Mesothelial cell of epicardium (in vitro differentiated cells): Measurements from ENCODE around the gene KLHDC8A. TPM values are rescaled to one million over a fixed set of nuclear protein-coding genes. Genes with fewer than 3 reads are reported as not detected.
"Not testable (repeated sequence)": the region's sequence is repeated elsewhere in the genome, so short reads cannot be mapped to it uniquely, and the experiment has no call there.

Source experiments
- DNase-seq, 2 experiments: peaks; one replicate each; pipeline ENCODE4 v3.0.0; 2021; ENCODE audit warnings: low spot score in 2 of 2; ENCODE audit not compliant: unreplicated experiment in 2 of 2
- H3K27ac Mint-ChIP-seq: 2 replicates; pipeline ENCODE4 v1.8.0; 2021; ENCODE audit warnings: mixed read lengths
- H3K27me3 Mint-ChIP-seq: 2 replicates; pipeline ENCODE4 v1.8.0; 2021; ENCODE audit warnings: low read depth, mixed read lengths
- H3K36me3 Mint-ChIP-seq: 2 replicates; pipeline ENCODE4 v1.8.0; 2021; ENCODE audit warnings: mixed read lengths
- H3K4me1 Mint-ChIP-seq: 2 replicates; pipeline ENCODE4 v1.8.0; 2021; ENCODE audit warnings: mixed read lengths
- H3K4me3 Mint-ChIP-seq: 2 replicates; pipeline ENCODE4 v1.8.0; 2021; ENCODE audit warnings: mild to moderate bottlenecking, moderate library complexity, mixed read lengths
- H3K9me3 Mint-ChIP-seq: 2 replicates; pipeline ENCODE4 v1.8.0; 2021; ENCODE audit warnings: mixed read lengths
- CTCF ChIP-seq: fragments of 200-600 bp; sonication (generic); IDR thresholded peaks from one replicate; pipeline ENCODE4 v1.5.0; 2021; ENCODE audit warnings: antibody characterized with exemption; ENCODE audit not compliant: unreplicated experiment
- total RNA-seq: library from RNA; stranded (reverse); gene quantifications from 3 replicates; pipeline ENCODE4 v1.2.1, GENCODE V29; 2021

KLHDC8A gene
- total RNA-seq, 1 donor from 2014 or later: 0.51 TPM

DNA sequence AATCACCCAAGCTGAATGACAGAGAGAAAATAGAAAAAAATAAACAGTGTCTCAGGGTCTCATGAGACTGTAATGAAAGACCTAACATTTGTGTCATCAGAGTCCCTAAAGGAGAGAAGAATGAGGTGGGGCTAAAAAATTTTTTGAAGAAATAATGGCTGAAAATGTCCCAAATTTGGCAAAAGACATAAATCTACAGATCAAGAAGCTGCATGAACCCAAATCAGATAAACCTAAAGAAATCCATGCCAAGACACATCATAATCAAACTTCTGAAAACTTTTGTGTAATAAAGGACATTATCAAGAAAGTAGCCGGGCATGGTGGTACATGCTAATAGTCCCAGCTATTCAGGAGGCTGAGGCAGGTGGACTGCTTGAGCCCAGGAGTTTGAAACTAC, 35.9 kb upstream of the KLHDC8A start:
- Mint-ChIP-seq H3K4me3 (no peak overlapping the region), H3K4me1 (no peaks in the 10 kb centered on the region)

DNA sequence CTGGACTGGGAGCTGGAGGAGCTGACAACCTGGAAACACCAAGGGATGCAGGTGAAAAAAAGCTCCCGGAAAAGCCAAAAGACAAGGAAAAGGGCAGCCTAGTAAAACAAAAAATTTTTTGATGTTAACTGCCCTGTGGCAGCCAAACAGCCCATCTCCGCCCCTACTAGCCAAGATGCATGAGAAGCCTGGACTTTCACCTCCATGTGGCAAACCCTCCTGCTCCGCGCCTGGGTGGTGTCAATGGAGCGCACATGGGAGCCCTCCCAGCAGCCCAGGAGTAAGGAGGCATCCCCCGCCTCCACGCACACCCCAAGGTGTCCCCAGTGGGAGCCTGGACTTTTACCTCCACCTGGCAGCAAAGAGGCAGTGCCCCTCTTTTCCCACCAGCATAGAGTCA, 34.7 kb upstream of the KLHDC8A start:
- no peak for DNase-seq
- no peak overlapping the region for H3K4me3 Mint-ChIP-seq
- no peaks in the 10 kb centered on the region for H3K9me3 Mint-ChIP-seq
- TF ChIP-seq CTCF: no peak
- H3K36me3 Mint-ChIP-seq: no peaks in the 10 kb centered on the region
- H3K4me1 Mint-ChIP-seq: no peaks in the 10 kb centered on the region
- peaks cover 34% of the 10 kb centered on the region for H3K27me3 Mint-ChIP-seq
- no peak overlapping the region for H3K27ac Mint-ChIP-seq

More for the DNA sequence above, 35.9 kb upstream of the KLHDC8A start:
- Mint-ChIP-seq H3K9me3 (no peaks in the 10 kb centered on the region), H3K27me3 (peaks cover 37% of the 10 kb centered on the region), H3K27ac (no peak overlapping the region), H3K36me3 (no peaks in the 10 kb centered on the region)
- TF ChIP-seq CTCF: no peak
- no peak for DNase-seq

GRCh38 chr1:205387845-205388244, 31.1 kb upstream of the KLHDC8A start:
- Mint-ChIP-seq H3K9me3 (no peaks in the 10 kb centered on the region), H3K4me1 (no peaks in the 10 kb centered on the region), H3K27me3 (peaks cover 22% of the 10 kb centered on the region), H3K36me3 (no peaks in the 10 kb centered on the region), H3K27ac (no peak overlapping the region), H3K4me3 (no peak overlapping the region)
- no peak for DNase-seq
- no peak for TF ChIP-seq CTCF

DNA sequence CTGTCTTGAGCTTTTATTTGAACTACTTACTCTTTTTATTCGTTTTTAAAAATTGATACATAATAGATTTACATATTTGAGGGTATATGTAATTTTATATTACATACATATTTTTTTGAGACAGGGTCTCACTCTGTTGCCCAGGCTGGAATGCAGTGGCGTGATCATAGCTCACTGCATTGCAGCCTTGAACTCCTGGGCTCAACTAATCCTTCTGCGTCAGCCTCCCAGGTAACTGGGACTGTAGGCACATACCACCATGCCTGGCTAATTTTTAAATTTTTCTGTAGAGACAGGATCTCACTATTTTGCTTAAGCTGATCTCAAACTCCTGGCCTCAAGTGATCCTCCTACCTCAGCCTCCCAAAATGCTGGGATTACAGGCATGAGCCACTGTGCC, 26.3 kb upstream of the KLHDC8A start:
- H3K36me3 Mint-ChIP-seq, DNase-seq, H3K4me3 Mint-ChIP-seq, H3K27me3 Mint-ChIP-seq, H3K4me1 Mint-ChIP-seq, H3K27ac Mint-ChIP-seq, H3K9me3 Mint-ChIP-seq: not testable (repeated sequence)

DNA sequence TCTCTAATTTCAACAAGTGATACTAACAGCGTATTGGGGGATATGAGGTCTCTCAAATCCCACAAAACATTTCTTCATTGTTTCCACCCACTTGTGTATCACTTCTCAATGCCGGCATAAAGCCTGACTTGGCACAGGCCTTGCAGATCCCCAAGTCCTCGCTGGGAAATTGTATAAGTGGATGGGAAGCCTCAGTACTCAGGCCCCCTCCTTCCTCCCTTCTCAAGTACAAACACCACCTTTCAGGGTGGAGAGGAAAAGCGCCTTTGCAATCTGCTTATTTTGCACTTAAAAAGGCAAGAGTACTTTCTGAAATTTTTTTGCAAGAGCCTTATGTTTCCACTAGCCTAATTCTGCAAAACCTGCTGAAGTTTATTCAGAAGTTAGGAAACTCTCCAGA, 25.8 kb upstream of the KLHDC8A start:
- Mint-ChIP-seq H3K4me3 (no peak overlapping the region), H3K36me3 (no peaks in the 10 kb centered on the region), H3K27ac (no peak overlapping the region), H3K9me3 (no peaks in the 10 kb centered on the region), H3K27me3 (peaks cover 10% of the 10 kb centered on the region), H3K4me1 (no peaks in the 10 kb centered on the region)
- no peak for TF ChIP-seq CTCF
- DNase-seq: no peak

GRCh38 chr1:205381305-205381704, 24.6 kb upstream of the KLHDC8A start:
- H3K27me3 Mint-ChIP-seq: peaks cover 10% of the 10 kb centered on the region
- no peaks in the 10 kb centered on the region for H3K9me3 Mint-ChIP-seq
- H3K4me1 Mint-ChIP-seq: peaks cover 1% of the 10 kb centered on the region
- DNase-seq: no peak
- H3K27ac Mint-ChIP-seq: no peak overlapping the region
- no peak overlapping the region for H3K4me3 Mint-ChIP-seq
- TF ChIP-seq CTCF: no peak
- no peaks in the 10 kb centered on the region for H3K36me3 Mint-ChIP-seq
